ENCODE results near the gene RELN.

GRCh38 chr7:103695521-103695920 lies 293.9 kb downstream of the RELN start:
- no peak for TF ChIP-seq CTCF (IDR thresholded peaks at IDR 0.05)
- no peak for TF ChIP-seq POLR2A (IDR thresholded peaks at IDR 0.05)

Measured in testis (tissue), 2 donors.